Activated CD4-positive, alpha-beta memory T cell treated with anti-CD3 and anti-CD28 coated beads for 36 hours (primary cell): ENCODE data around the gene OLFML1. TPM values are rescaled to one million over a fixed set of nuclear protein-coding genes. Genes with fewer than 3 reads are reported as not detected.
"Not testable (repeated sequence)": the region's sequence is repeated elsewhere in the genome, so short reads cannot be mapped to it uniquely, and the experiment has no call there.

ENCODE experiments used
- CTCF ChIA-PET: fragments of 350-600 bp; sonication (Branson Sonifier 250); formaldehyde crosslinking; loops from one replicate; lab custom pipeline; 2021; ENCODE audit warnings: antibody characterized with exemption, inconsistent platforms; lab: Charles Lee
- POLR2A ChIA-PET: fragments of 350-600 bp; sonication (Branson Sonifier 250); formaldehyde crosslinking; loops from one replicate; lab custom pipeline; 2021; ENCODE audit warnings: antibody characterized with exemption; lab: Charles Lee
- DNase-seq: peaks from one replicate; pipeline ENCODE4 v3.0.0-alpha.2; 2020
- H3K27ac Mint-ChIP-seq: one replicate; pipeline ENCODE4 v1.8.0; 2021; ENCODE audit warnings: mixed read lengths
- H3K27me3 Mint-ChIP-seq: one replicate; pipeline ENCODE4 v1.8.0; 2021; ENCODE audit warnings: mixed read lengths
- H3K36me3 Mint-ChIP-seq: one replicate; pipeline ENCODE4 v1.8.0; 2021; ENCODE audit warnings: mixed read lengths
- H3K4me1 Mint-ChIP-seq: one replicate; pipeline ENCODE4 v1.8.0; 2021; ENCODE audit warnings: low read depth, mixed read lengths
- H3K4me3 Mint-ChIP-seq: one replicate; pipeline ENCODE4 v1.8.0; 2021; ENCODE audit warnings: mild to moderate bottlenecking, mixed read lengths
- H3K9me3 Mint-ChIP-seq: one replicate; pipeline ENCODE4 v1.8.0; 2021; ENCODE audit warnings: mixed read lengths
- intact Hi-C: fragments of 100-400 bp; cut with micrococcal nuclease; formaldehyde crosslinking; loops from one replicate; pipeline ENCODE4 v1.15.1; 2023
- total RNA-seq, 2 experiments: library from RNA; stranded (reverse); gene quantifications; one replicate each; pipeline ENCODE4 v1.2.3, GENCODE V29; 2021

Gene OLFML1
- total RNA-seq, 2 experiments from 2014 or later: not detected

GRCh38 chr11:7515447-7515886 is 30.2 kb downstream of the OLFML1 start:
- Mint-ChIP-seq H3K4me3 (no peak overlapping the region), H3K36me3 (no peaks in the 10 kb centered on the region), H3K9me3 (no peaks in the 10 kb centered on the region), H3K27me3 (no peaks in the 10 kb centered on the region), H3K4me1 (peaks cover 24% of the 10 kb centered on the region), H3K27ac (no peak overlapping the region)
- ChIA-PET POLR2A (interaction anchor here (1.5 kb wide), 1 partner anchor 18 kb away, joined by 4 read pairs; no protein-coding TSS in a partner anchor), CTCF (interaction anchor here (0.6 to 4.4 kb wide), 5 partner anchors 11 to 150 kb away, joined by 3 to 41 read pairs (median 5); no protein-coding TSS in a partner anchor)
- intact Hi-C loops: no loop called here
- DNase-seq: no peak

GRCh38 chr11:7516475-7516874 is 31.2 kb downstream of the OLFML1 start:
- CTCF ChIA-PET: interaction anchor here (0.6 kb wide), 1 partner anchor 33 kb away, joined by 3 read pairs; no protein-coding TSS in a partner anchor
- Mint-ChIP-seq H3K27ac (no peak overlapping the region), H3K27me3 (no peaks in the 10 kb centered on the region), H3K4me3 (no peak overlapping the region), H3K36me3 (no peaks in the 10 kb centered on the region), H3K9me3 (no peaks in the 10 kb centered on the region), H3K4me1 (peaks cover 24% of the 10 kb centered on the region)
- intact Hi-C loops: no loop called here
- no peak for DNase-seq
- POLR2A ChIA-PET: no interaction called here

GRCh38 chr11:7517743-7518142 is 32.4 kb downstream of the OLFML1 start:
- H3K36me3 Mint-ChIP-seq, H3K4me3 Mint-ChIP-seq, H3K27me3 Mint-ChIP-seq, CTCF ChIA-PET, H3K27ac Mint-ChIP-seq, POLR2A ChIA-PET, H3K9me3 Mint-ChIP-seq, intact Hi-C loops, DNase-seq: not testable (repeated sequence)
- H3K4me1 Mint-ChIP-seq: peaks cover 23% of the 10 kb centered on the region

DNA sequence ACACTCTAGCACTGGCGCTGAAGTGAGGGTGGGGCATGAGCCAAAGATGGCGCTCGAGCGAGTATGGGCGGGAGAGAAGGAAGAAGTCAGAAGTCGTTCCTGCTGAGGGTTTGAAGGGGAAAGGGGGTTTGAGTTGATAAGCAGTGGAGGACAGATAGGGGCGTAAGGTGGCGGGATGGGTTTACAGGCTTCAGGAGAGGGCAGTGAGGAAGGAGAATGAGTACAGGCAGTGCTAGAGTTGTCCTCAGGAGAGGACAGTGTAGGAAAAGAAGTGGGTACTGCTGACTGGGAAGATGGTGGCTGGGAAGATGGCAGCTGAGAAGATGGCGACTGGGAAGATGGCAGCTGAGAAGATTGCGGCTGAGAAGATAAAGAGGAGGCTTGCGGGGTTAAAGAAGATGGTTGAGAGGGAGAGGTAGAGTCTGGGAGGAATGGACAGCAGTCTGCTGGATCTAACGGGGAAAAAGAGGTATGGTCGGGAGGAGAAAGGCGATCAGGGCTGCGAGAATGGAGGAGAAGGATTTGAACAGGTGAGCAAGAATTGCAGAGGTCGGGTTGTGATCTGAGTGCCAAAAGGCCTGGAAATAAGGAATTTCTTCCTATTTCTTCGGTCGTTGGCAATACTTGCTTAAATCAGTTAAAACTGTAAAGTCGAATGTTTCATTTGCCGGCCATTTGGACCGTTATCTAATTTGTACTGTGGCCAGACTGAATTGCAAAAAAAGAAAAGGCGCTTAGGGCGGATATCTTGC is 33.7 kb downstream of the OLFML1 start:
- DNase-seq: no peak
- H3K4me3 Mint-ChIP-seq: no peak overlapping the region
- CTCF ChIA-PET: no interaction called here
- no peaks in the 10 kb centered on the region for H3K27me3 Mint-ChIP-seq
- no peaks in the 10 kb centered on the region for H3K36me3 Mint-ChIP-seq
- no peaks in the 10 kb centered on the region for H3K9me3 Mint-ChIP-seq
- intact Hi-C loops: no loop called here
- POLR2A ChIA-PET: no interaction called here
- H3K4me1 Mint-ChIP-seq: peaks cover 26% of the 10 kb centered on the region
- no peak overlapping the region for H3K27ac Mint-ChIP-seq

DNA sequence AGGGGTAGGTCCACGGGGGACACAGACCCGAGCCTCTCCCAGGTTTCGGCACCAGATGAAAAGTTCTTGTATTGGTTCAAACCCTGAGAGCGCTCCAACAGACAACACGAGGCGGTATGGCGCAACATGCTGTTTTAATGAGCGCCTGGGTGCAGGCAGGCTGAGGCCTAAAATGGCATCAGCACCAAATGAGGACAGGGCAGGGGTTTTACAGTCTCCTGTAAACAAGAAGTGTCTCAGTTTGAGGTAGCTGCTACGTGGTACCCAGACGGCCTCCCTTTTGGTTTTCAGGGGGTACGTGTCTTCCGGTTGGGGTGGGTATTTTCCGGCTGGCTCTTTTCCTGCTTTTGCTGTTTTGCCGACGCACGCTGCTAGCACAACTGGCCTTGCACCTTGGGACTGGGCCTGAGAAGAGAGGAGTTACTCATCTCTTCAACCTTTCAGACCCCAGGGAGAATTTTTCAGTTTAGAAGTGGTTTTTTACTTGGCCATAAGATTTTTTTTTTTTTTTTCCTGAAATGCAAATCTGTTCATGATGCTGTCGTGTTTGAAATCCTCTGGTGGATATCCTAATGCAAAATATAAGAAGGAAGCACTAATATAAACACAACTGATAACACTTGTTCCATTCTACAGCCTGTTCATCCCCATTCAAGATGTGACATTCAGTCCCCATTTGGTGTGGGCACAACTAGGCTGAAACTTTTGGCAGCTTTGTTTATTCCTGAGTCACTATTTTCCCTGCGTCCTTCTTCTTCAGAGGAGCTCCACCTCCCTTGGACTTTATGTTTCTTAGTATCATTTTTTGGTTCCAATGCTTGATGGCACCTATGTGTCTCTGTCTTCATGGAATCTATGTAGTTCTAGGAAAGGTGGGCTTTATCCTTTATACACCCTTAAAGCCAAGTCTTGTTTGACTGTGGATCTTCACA is 35.0 kb downstream of the OLFML1 start:
- peak overlapping the region; percentile 71 for H3K27ac Mint-ChIP-seq
- no peaks in the 10 kb centered on the region for H3K9me3 Mint-ChIP-seq
- H3K4me1 Mint-ChIP-seq: peaks cover 31% of the 10 kb centered on the region
- CTCF ChIA-PET: interaction anchor here (0.9 to 5.2 kb wide), 4 partner anchors 7 to 167 kb away, joined by 3 to 34 read pairs (median 6); partner anchors contain the start of gene PPFIBP2
- H3K27me3 Mint-ChIP-seq: no peaks in the 10 kb centered on the region
- no peak overlapping the region for H3K4me3 Mint-ChIP-seq
- no peak for DNase-seq
- POLR2A ChIA-PET: no interaction called here
- intact Hi-C loops: no loop called here
- H3K36me3 Mint-ChIP-seq: no peaks in the 10 kb centered on the region

DNA sequence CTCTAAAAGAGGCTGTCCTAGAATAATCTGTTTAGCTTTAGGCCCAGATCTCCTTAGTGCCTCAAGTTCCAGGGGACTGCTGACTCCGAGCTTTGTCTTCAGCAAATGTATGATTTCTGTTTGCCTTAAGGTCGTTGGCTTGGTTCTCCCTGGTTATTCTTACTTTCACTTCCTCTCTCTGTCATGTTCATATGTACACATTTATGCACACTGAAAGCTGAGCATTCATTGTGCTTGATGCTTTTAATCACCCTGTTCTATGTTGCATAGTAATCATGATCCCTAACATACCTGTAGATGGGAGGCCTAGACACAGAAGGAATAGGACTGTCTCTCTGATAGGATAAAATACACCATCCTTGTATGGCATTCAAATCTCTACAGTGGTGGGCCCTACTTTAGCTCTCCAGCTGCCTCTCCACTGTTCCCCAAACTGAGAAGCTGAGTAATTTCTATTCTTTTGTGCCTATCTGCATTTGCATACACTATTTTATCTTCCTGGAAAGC is 35.7 kb downstream of the OLFML1 start:
- no peaks in the 10 kb centered on the region for H3K36me3 Mint-ChIP-seq
- no peaks in the 10 kb centered on the region for H3K27me3 Mint-ChIP-seq
- POLR2A ChIA-PET: no interaction called here
- H3K4me1 Mint-ChIP-seq: peaks cover 30% of the 10 kb centered on the region
- DNase-seq: no peak
- no peak overlapping the region for H3K4me3 Mint-ChIP-seq
- CTCF ChIA-PET: interaction anchor here (0.9 to 5.2 kb wide), 8 partner anchors 8 to 174 kb away, joined by 3 to 34 read pairs (median 5); partner anchors contain the start of gene PPFIBP2
- intact Hi-C loops: no loop called here
- H3K9me3 Mint-ChIP-seq: no peaks in the 10 kb centered on the region
- H3K27ac Mint-ChIP-seq: no peak overlapping the region

DNA sequence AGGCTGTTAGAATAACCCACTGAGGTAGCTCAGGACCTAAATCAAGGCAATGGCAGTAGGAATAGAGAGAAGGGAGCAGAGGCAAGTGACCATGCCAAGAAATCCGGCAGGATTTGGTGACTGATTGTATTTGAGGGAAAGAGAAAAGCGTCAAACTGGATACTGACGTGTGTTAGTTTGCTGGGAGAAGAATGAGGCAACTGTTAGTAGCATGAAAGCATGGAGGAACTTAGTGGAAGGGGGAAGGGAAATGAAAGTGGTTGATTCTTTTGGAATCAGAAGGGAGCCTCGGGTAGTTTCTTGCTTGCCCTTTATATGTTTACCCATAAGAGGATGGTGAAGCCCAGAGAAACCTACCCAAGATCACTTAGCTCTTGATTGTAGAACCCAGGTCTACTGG is 36.8 kb downstream of the OLFML1 start:
- Mint-ChIP-seq H3K4me3 (no peak overlapping the region), H3K9me3 (no peaks in the 10 kb centered on the region), H3K36me3 (no peaks in the 10 kb centered on the region), H3K27me3 (no peaks in the 10 kb centered on the region), H3K4me1 (peaks cover 32% of the 10 kb centered on the region), H3K27ac (no peak overlapping the region)
- DNase-seq: no peak
- ChIA-PET POLR2A (no interaction called here), CTCF (interaction anchor here (1.3 to 5.2 kb wide), 8 partner anchors 9 to 173 kb away, joined by 3 to 34 read pairs (median 5); partner anchors contain the start of gene PPFIBP2)
- intact Hi-C loops: no loop called here

- Mint-ChIP-seq H3K4me1 (peaks cover 36% of the 10 kb centered on the region), H3K27ac (no peak overlapping the region), H3K9me3 (no peaks in the 10 kb centered on the region), H3K4me3 (no peak overlapping the region), H3K27me3 (no peaks in the 10 kb centered on the region), H3K36me3 (no peaks in the 10 kb centered on the region)
- intact Hi-C loops: no loop called here
- ChIA-PET POLR2A (no interaction called here), CTCF (interaction anchor here (1.3 to 5.2 kb wide), 5 partner anchors 10 to 26 kb away, joined by 3 to 34 read pairs (median 4); partner anchors contain the start of gene PPFIBP2)
- DNase-seq: no peak
Observed at GRCh38 chr11:7522546-7522945, 37.2 kb downstream of the OLFML1 start.

DNA sequence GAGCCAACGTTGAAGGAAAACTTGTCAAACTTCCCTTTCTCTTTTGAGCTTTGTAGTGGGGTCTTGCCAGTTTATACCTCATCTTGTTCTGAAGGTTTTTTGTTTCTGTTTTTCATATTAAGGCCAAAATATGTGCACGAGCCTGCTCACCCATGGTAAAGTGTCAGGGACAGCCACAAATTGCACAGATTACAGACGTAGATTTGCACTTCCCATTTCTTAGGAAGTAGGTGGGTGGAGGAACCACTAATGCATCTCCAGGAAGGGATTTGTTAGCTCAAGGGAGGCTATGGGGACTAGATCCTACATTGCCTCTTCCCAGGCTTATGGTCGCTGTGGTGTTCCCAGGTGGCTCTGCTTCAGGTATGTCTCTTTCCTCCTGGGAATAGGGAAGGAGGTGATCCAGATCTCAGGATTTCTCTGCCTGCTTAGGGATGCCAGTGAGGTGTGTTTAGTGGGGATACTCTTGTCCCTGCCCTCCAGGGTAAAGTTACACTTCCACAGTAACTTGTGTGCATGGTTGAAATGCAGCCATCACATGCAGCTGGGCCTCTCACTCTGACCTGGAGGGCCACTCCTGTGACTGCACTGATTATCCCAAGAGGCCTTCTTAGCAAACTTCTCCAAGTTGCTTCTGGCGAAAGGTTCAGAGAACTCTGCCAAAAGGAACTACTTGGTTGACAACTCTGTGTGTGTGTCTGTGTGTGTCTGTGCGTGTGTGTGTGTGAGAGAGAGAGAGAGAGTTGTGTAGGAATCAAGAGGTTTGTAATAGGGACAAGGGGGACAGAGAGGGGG is 38.3 kb downstream of the OLFML1 start:
- Mint-ChIP-seq H3K9me3 (no peaks in the 10 kb centered on the region), H3K36me3 (no peaks in the 10 kb centered on the region), H3K27me3 (no peaks in the 10 kb centered on the region), H3K27ac (no peak overlapping the region), H3K4me3 (no peak overlapping the region), H3K4me1 (peaks cover 46% of the 10 kb centered on the region)
- intact Hi-C loops: no loop called here
- CTCF ChIA-PET: interaction anchor here (1.3 to 5.2 kb wide), 3 partner anchors 11 to 36 kb away, joined by 3 to 34 read pairs (median 3); partner anchors contain the start of gene PPFIBP2
- no peak for DNase-seq
- POLR2A ChIA-PET: no interaction called here

DNA sequence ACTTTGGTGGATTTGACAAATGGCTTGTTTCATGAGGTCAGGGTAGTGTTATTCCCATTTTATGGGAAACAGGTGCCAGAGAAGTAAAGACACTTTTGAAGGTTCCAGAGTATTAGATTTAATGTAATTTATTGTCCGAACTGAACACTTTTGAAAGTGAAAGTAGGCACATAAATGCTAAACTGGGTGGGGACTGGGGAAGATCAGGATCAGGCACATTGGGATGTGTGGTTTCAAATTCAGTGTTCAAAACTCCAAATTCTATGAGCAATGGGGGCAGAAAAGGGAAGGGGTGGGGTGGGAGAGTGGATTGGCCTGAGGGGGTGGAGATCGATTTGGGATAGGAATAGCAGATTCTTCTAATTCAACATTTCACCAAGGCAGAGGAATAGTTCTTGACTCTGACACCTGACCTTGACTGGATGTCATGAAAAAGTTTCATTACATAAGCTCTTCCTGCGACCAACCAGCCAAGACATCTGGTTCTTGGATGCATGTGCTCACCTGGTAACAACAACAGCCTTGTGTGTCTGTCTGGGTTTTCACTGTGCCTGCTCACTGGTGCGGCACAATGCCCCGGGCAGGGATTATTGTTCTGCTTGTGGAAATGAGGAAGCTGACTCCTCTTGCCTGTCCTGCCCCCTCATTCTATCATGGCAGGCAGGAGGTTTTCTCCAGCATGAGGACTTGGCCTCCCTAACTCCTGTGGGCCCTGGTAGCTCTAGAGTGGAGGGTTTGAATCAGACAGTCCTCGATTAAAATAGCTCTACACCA is 39.3 kb downstream of the OLFML1 start:
- Mint-ChIP-seq H3K27me3 (no peaks in the 10 kb centered on the region), H3K36me3 (no peaks in the 10 kb centered on the region), H3K9me3 (no peaks in the 10 kb centered on the region), H3K4me3 (no peak overlapping the region), H3K27ac (no peak overlapping the region), H3K4me1 (peaks cover 55% of the 10 kb centered on the region)
- intact Hi-C loops: no loop called here
- DNase-seq: no peak
- ChIA-PET POLR2A (no interaction called here), CTCF (interaction anchor here (0.7 to 5.2 kb wide), 3 partner anchors 12 to 140 kb away, joined by 3 to 34 read pairs (median 3); partner anchors contain the start of gene PPFIBP2)
